Astrocyte of the spinal cord (primary cell): ENCODE measurements around the gene ITSN1.

ENCODE experiments used
- DNase-seq: peaks from one replicate; pipeline ENCODE4 v3.0.0; 2011; ENCODE audit warnings: low read depth, low spot score
- H3K4me3 ChIP-seq: 2 replicates; pipeline ENCODE4 v1.5.1; 2011; ENCODE audit warnings: low read depth, mild to moderate bottlenecking, low read length, moderate library complexity
- CTCF ChIP-seq: IDR thresholded peaks from 2 replicates; pipeline ENCODE4 v1.5.1; 2012; ENCODE audit warnings: low read depth, mild to moderate bottlenecking, low read length, inconsistent platforms
- in situ Hi-C: cut with HindIII; loops from 2 replicates; pipeline ENCODE4 v1.10.0; 2017; ENCODE audit warnings: low sequenced_read_pairs

ITSN1 gene

GRCh38 chr21:33769057-33769456 is 126.8 kb downstream of the ITSN1 start:
- H3K4me3 ChIP-seq, result no peak overlapping the region
- in situ Hi-C loops, result no loop called here
- no peak for TF ChIP-seq CTCF
- no peak for DNase-seq

- no peak for DNase-seq
- H3K4me3 ChIP-seq, result no peak overlapping the region
- TF ChIP-seq CTCF, result no peak
- in situ Hi-C loops, result no loop called here
Measured at GRCh38 chr21:33770542-33770941, 128.2 kb downstream of the ITSN1 start.

GRCh38 chr21:33771976-33772375 is 129.7 kb downstream of the ITSN1 start:
- H3K4me3 ChIP-seq, result no peak overlapping the region
- in situ Hi-C loops, result no loop called here
- no peak for DNase-seq
- no peak for TF ChIP-seq CTCF

GRCh38 chr21:33774551-33774950 is 132.2 kb downstream of the ITSN1 start:
- H3K4me3 ChIP-seq, result no peak overlapping the region
- DNase-seq, result no peak
- in situ Hi-C loops, result no loop called here
- no peak for TF ChIP-seq CTCF

- H3K4me3 ChIP-seq, result no peak overlapping the region
- no peak for DNase-seq
- TF ChIP-seq CTCF, result no peak
- in situ Hi-C loops, result no loop called here
Measured at GRCh38 chr21:33775100-33775828, 133.0 kb downstream of the ITSN1 start.

GRCh38 chr21:33780631-33781030 is 138.3 kb downstream of the ITSN1 start:
- in situ Hi-C loops, result no loop called here
- peak; percentile 44 for DNase-seq
- no peak overlapping the region for H3K4me3 ChIP-seq
- TF ChIP-seq CTCF, result no peak

- in situ Hi-C loops, result no loop called here
- no peak for DNase-seq
- TF ChIP-seq CTCF, result no peak
- H3K4me3 ChIP-seq, result no peak overlapping the region
Measured at GRCh38 chr21:33781121-33781520, 138.8 kb downstream of the ITSN1 start.
